PC-9 (cell line): ENCODE data around the gene DCANP1. TPM values are rescaled to one million over a fixed set of nuclear protein-coding genes. Genes with fewer than 3 reads are reported as not detected.

Source experiments
- BruUV-seq: library from RNA; stranded (reverse); fragments of 400-500 nt; replicated peaks from 2 replicates; lab custom pipeline; 2021; lab: Mats Ljungman, UMichigan
- CTCF ChIA-PET: fragments of 300-600 bp; sonication (Branson Sonifier 250); formaldehyde crosslinking; loops from one replicate; lab custom pipeline; 2022; ENCODE audit warnings: antibody characterized with exemption; lab: Charles Lee
- POLR2A ChIA-PET: fragments of 300-600 bp; sonication (Branson Sonifier 250); formaldehyde crosslinking; loops from one replicate; lab custom pipeline; 2022; ENCODE audit warnings: antibody characterized with exemption; ENCODE audit not compliant: unreplicated experiment; lab: Charles Lee
- DNase-seq, 2 experiments: peaks; one replicate each; pipeline versions ENCODE4 v3.0.0 to v3.0.0-alpha.2; 2015 to 2022; ENCODE audit warnings: mixed read lengths in 1 of 2
- H2AFZ ChIP-seq: fragments of 200-600 bp; sonication (generic); 2 replicates; pipeline ENCODE4 v1.8.1; 2017; ENCODE audit warnings: antibody characterized with exemption
- H3F3A ChIP-seq: fragments of 200-600 bp; sonication (generic); 2 replicates; pipeline ENCODE4 v1.8.1; 2017; ENCODE audit warnings: antibody characterized with exemption, mild to moderate bottlenecking, low read depth; ENCODE audit not compliant: insufficient read depth
- H3K27ac ChIP-seq: fragments of 200-600 bp; sonication (generic); 2 replicates; pipeline ENCODE4 v1.6.1; 2016; ENCODE audit warnings: mixed run types
- H3K27me3 ChIP-seq: fragments of 200-600 bp; sonication (generic); 2 replicates; pipeline ENCODE4 v1.6.1; 2016; ENCODE audit warnings: low read depth, mixed run types; ENCODE audit not compliant: insufficient read depth
- H3K36me3 ChIP-seq: fragments of 200-600 bp; sonication (generic); 2 replicates; pipeline ENCODE4 v1.6.1; 2016; ENCODE audit warnings: low read depth, mixed run types
- H3K4me1 ChIP-seq: fragments of 200-600 bp; sonication (generic); replicated peaks from 2 replicates; pipeline ENCODE4 v1.6.1; 2016; ENCODE audit warnings: mixed run types; ENCODE audit not compliant: insufficient read depth
- H3K4me2 ChIP-seq: fragments of 200-600 bp; sonication (generic); 2 replicates; pipeline ENCODE4 v1.6.1; 2017; ENCODE audit warnings: mixed run types
- H3K4me3 ChIP-seq: fragments of 200-600 bp; sonication (generic); 2 replicates; pipeline ENCODE4 v1.6.1; 2016; ENCODE audit warnings: mixed run types
- H3K79me2 ChIP-seq: fragments of 200-600 bp; sonication (generic); 2 replicates; pipeline ENCODE4 v1.6.1; 2017; ENCODE audit warnings: low read depth, mixed run types
- H3K9me2 ChIP-seq: fragments of 200-600 bp; sonication (generic); 2 replicates; pipeline ENCODE4 v1.8.1; 2017; ENCODE audit warnings: mild to moderate bottlenecking; ENCODE audit not compliant: insufficient read depth
- H3K9me3 ChIP-seq: fragments of 200-600 bp; sonication (generic); 2 replicates; pipeline ENCODE4 v1.8.1; 2016; ENCODE audit warnings: low read depth; ENCODE audit not compliant: insufficient read depth
- H4K20me1 ChIP-seq: fragments of 200-600 bp; sonication (generic); 2 replicates; pipeline ENCODE4 v1.8.1; 2017; ENCODE audit not compliant: insufficient read depth
- CTCF ChIP-seq: fragments of 200-600 bp; sonication (generic); conservative IDR thresholded peaks from 2 replicates; pipeline ENCODE4 v1.6.1; 2017; ENCODE audit warnings: mixed run types, antibody characterized with exemption, mild to moderate bottlenecking, moderate library complexity
- EZH2 ChIP-seq: fragments of 200-600 bp; sonication (generic); IDR thresholded peaks from 2 replicates; pipeline ENCODE4 v1.8.0; 2017; ENCODE audit warnings: antibody characterized with exemption, low read depth
- intact Hi-C: fragments of 100-400 bp; cut with micrococcal nuclease; formaldehyde crosslinking; loops from one replicate; pipeline ENCODE4 v1.10.0; 2022; ENCODE audit not compliant: unreplicated experiment
- total RNA-seq: library from RNA; stranded (reverse); gene quantifications from 2 replicates; pipeline ENCODE4 v1.2.3, GENCODE V29; 2021

The DCANP1 gene
- total RNA-seq, 1 experiment from 2014 or later = not detected

DNA sequence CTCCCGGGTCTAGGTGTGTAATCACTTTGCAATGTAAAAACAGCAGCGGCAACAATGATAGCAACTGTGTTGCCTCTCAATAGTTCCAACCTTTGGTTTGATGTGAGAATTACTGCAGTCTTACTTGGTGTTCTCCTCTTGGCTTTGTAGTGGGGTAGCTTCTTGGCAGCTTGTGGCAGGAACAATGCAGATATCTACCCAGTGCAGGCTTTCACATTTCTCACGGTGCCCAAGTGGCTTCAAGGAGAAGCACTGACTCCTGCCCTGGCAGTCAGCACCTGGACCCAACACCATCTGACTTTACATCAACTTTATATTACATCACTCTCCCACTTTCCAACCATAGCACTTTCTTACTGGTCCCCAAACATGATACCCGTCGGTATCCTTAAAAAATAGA lies 33.4 kb upstream of the DCANP1 start:
- Histone ChIP-seq H3F3A (no peaks in the 10 kb centered on the region), H3K79me2 (no peaks in the 10 kb centered on the region), H3K27me3 (peaks cover 55% of the 10 kb centered on the region), H3K4me1 (no peaks in the 10 kb centered on the region), H3K27ac (no peak overlapping the region), H2AFZ (no peak overlapping the region), H3K36me3 (no peaks in the 10 kb centered on the region), H3K4me2 (no peak overlapping the region), H3K9me3 (no peaks in the 10 kb centered on the region), H3K4me3 (no peak overlapping the region), H4K20me1 (no peaks in the 10 kb centered on the region), H3K9me2 (no peaks in the 10 kb centered on the region)
- TF ChIP-seq EZH2 = no peak
- TF ChIP-seq CTCF = no peak
- intact Hi-C loops = no loop called here
- ChIA-PET POLR2A (no interaction called here), CTCF (interaction anchor here (0.5 kb wide), 1 partner anchor 657 kb away, joined by 4 read pairs; no protein-coding TSS in a partner anchor)
- no peak for DNase-seq
- no TSS peak for BruUV-seq

DNA sequence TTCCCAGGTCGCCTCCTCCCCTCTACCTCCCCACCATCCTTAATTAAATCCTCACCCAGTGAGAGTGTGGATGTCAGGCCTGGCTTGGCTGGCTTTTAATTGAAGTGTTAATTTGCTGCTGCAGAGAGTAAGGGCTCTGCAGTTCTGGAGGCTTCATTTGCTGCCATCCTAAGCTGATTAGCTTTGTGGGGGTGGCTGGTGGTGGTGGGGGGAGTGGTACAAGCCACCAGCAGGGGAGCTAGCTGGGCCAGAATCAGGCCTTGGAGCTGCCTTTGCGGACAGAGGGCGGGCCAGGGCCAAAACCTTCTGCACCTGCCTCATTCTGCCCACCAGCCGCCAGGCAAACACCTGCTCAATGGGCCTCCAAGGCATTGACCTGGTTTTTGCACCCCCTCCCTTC lies 31.8 kb upstream of the DCANP1 start:
- Histone ChIP-seq H3K9me3 (no peaks in the 10 kb centered on the region), H3K36me3 (no peaks in the 10 kb centered on the region), H2AFZ (no peak overlapping the region), H3K27ac (no peak overlapping the region), H3K27me3 (peaks cover 67% of the 10 kb centered on the region), H3K79me2 (no peaks in the 10 kb centered on the region), H3K4me1 (no peaks in the 10 kb centered on the region), H3K4me3 (no peak overlapping the region), H3K4me2 (no peak overlapping the region), H3K9me2 (no peaks in the 10 kb centered on the region), H4K20me1 (no peaks in the 10 kb centered on the region), H3F3A (no peaks in the 10 kb centered on the region)
- POLR2A ChIA-PET = no interaction called here
- intact Hi-C loops = no loop called here
- TF ChIP-seq CTCF (no peak), EZH2 (no peak)
- CTCF ChIA-PET = no interaction called here
- no TSS peak for BruUV-seq
- no peak for DNase-seq

DNA sequence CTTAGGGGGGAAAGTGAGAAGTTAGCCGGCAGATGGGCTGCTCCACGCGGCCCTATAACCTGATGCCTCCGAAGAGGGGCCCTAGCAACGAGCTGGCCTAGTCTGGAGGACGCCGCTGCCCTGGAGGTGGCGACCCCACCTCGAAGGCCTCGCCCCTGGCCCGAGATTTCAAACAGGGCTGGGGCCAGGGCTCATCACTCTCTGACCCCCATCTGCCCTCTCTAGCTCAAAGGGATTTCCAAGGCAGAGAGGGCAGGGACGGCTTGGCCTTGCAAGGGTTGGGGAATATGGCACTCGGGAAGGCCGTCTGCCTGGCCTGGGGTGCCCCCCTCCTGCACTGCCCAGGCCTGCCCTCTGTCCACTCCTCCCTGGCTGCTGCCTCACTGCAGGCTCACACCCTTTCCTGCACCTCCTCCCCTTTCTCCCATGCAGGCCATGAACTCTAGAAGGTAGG lies 30.5 kb upstream of the DCANP1 start:
- ChIA-PET CTCF (no interaction called here), POLR2A (no interaction called here)
- DNase-seq = no peak
- Histone ChIP-seq H3K9me3 (no peaks in the 10 kb centered on the region), H3F3A (no peaks in the 10 kb centered on the region), H3K27ac (no peak overlapping the region), H2AFZ (no peak overlapping the region), H3K4me3 (no peak overlapping the region), H3K4me2 (no peak overlapping the region), H3K36me3 (no peaks in the 10 kb centered on the region), H3K79me2 (no peaks in the 10 kb centered on the region), H3K27me3 (peaks cover 73% of the 10 kb centered on the region), H3K4me1 (no peaks in the 10 kb centered on the region), H4K20me1 (no peaks in the 10 kb centered on the region), H3K9me2 (no peaks in the 10 kb centered on the region)
- TF ChIP-seq EZH2 (no peak), CTCF (no peak)
- no TSS peak for BruUV-seq
- intact Hi-C loops = no loop called here
